Neural cell (in vitro differentiated cells): ENCODE data around the gene TTLL1. TPM values are rescaled to one million over a fixed set of nuclear protein-coding genes. Genes with fewer than 3 reads are reported as not detected.

Source experiments
- H2AFZ ChIP-seq: fragments of 200-600, 300-800 bp; sonication (generic), shearing (Covaris generic); 2 replicates; pipeline ENCODE4 v1.6.0; 2014; ENCODE audit warnings: low read depth, mild to moderate bottlenecking, antibody characterized with exemption, low read length, moderate library complexity
- H3F3A ChIP-seq: fragments of 200-600 bp; shearing (Covaris generic); 2 replicates; pipeline ENCODE4 v1.6.1; 2016; ENCODE audit warnings: mild to moderate bottlenecking, moderate library complexity, mixed read lengths, antibody characterized with exemption, low read length; ENCODE audit not compliant: insufficient read depth, poor library complexity, severe bottlenecking
- H3K27ac ChIP-seq: fragments of 200-600, 300-800 bp; sonication (generic), shearing (Covaris generic); 2 replicates; pipeline ENCODE4 v1.5.1; 2014; ENCODE audit warnings: mild to moderate bottlenecking, low read length, moderate library complexity
- H3K27me3 ChIP-seq: fragments of 300-800, 200-600 bp; sonication (generic), shearing (Covaris generic); 2 replicates; pipeline ENCODE4 v1.6.0; 2014; ENCODE audit warnings: mild to moderate bottlenecking, low read depth, low read length, moderate library complexity; ENCODE audit not compliant: insufficient read depth
- H3K36me3 ChIP-seq: fragments of 300-800, 200-600 bp; sonication (generic), shearing (Covaris generic); 2 replicates; pipeline ENCODE4 v1.5.1; 2014; ENCODE audit warnings: mild to moderate bottlenecking, antibody characterized with exemption, low read length, moderate library complexity; ENCODE audit not compliant: insufficient read depth
- H3K4me2 ChIP-seq: fragments of 300-800, 200-600 bp; sonication (generic), shearing (Covaris generic); 2 replicates; pipeline ENCODE4 v1.6.0; 2014; ENCODE audit warnings: mild to moderate bottlenecking, low read length
- H3K4me3 ChIP-seq: fragments of 300-800, 200-600 bp; sonication (generic), shearing (Covaris generic); 2 replicates; pipeline ENCODE4 v1.5.1; 2014; ENCODE audit warnings: mild to moderate bottlenecking, low read length, moderate library complexity
- H3K79me2 ChIP-seq: fragments of 200-600 bp; shearing (Covaris generic); replicated peaks from 2 replicates; pipeline ENCODE4 v1.6.0; 2014; ENCODE audit warnings: mild to moderate bottlenecking, low read length, moderate library complexity; ENCODE audit not compliant: insufficient read depth
- H3K9ac ChIP-seq: fragments of 300-800, 200-600 bp; sonication (generic), shearing (Covaris generic); 2 replicates; pipeline ENCODE4 v1.6.1; 2016; ENCODE audit warnings: mild to moderate bottlenecking, low read length, mixed read lengths
- H3K9me2 ChIP-seq: fragments of 200-600 bp; shearing (Covaris generic); 2 replicates; pipeline ENCODE4 v1.6.1; 2016; ENCODE audit warnings: mild to moderate bottlenecking, low read length, mixed read lengths; ENCODE audit not compliant: insufficient read depth
- H3K9me3 ChIP-seq: fragments of 200-600, 300-800 bp; sonication (generic), shearing (Covaris generic); 2 replicates; pipeline ENCODE4 v1.6.1; 2016; ENCODE audit warnings: mild to moderate bottlenecking, mixed run types, low read length, moderate library complexity, mixed read lengths
- H4K20me1 ChIP-seq: fragments of 200-600 bp; shearing (Covaris generic); 2 replicates; pipeline ENCODE4 v1.6.1; 2016; ENCODE audit warnings: mild to moderate bottlenecking, mixed run types; ENCODE audit not compliant: insufficient read depth
- CTCF ChIP-seq: fragments of 450-650 bp; IDR thresholded peaks from 2 replicates; pipeline ENCODE4 v1.5.1; 2014; ENCODE audit warnings: antibody characterized with exemption, mild to moderate bottlenecking, moderate library complexity; ENCODE audit not compliant: poor library complexity, severe bottlenecking
- EP300 ChIP-seq: fragments of 450-650 bp; conservative IDR thresholded peaks from 2 replicates; pipeline ENCODE4 v1.6.1; 2014; ENCODE audit warnings: antibody characterized with exemption, mild to moderate bottlenecking, moderate library complexity; ENCODE audit not compliant: poor library complexity, severe bottlenecking
- EZH2 ChIP-seq: fragments of 200-600, 300-800 bp; shearing (Covaris generic), sonication (generic); IDR thresholded peaks from 2 replicates; pipeline ENCODE4 v1.6.1; 2014; ENCODE audit warnings: antibody characterized with exemption, low read length, borderline replicate concordance, mild to moderate bottlenecking; ENCODE audit not compliant: insufficient read depth, poor library complexity, severe bottlenecking
- MXI1 ChIP-seq: fragments of 450-650 bp; conservative IDR thresholded peaks from 2 replicates; pipeline ENCODE4 v1.6.1; 2014; ENCODE audit warnings: antibody characterized with exemption, mild to moderate bottlenecking; ENCODE audit not compliant: poor library complexity, severe bottlenecking
- POLR2AphosphoS5 ChIP-seq: IDR thresholded peaks from 2 replicates; pipeline ENCODE4 v1.6.1; 2012
- RAD21 ChIP-seq: fragments of 450-650 bp; conservative IDR thresholded peaks from 2 replicates; pipeline ENCODE4 v1.6.1; 2014; ENCODE audit warnings: antibody characterized with exemption, mild to moderate bottlenecking, moderate library complexity
- SMC3 ChIP-seq: fragments of 450-650 bp; conservative IDR thresholded peaks from 2 replicates; pipeline ENCODE4 v1.6.1; 2014; ENCODE audit warnings: antibody characterized with exemption, mild to moderate bottlenecking, moderate library complexity; ENCODE audit not compliant: poor library complexity
- TAF1 ChIP-seq: IDR thresholded peaks from 2 replicates; pipeline ENCODE4 v1.6.1; 2012; ENCODE audit warnings: low read depth
- polyA plus RNA-seq: library from polyadenylated mRNA; depleted of rRNA; stranded (reverse); fragments of >200 nt; gene quantifications from 2 replicates; pipeline ENCODE4 v1.2.3, GENCODE V29; 2014
- TF ChIP-seq, protein P1 (sequence below): IDR thresholded peaks from 2 replicates; pipeline ENCODE4 v1.6.1; 2012; ENCODE audit warnings: borderline replicate concordance

The TTLL1 gene
- polyA plus RNA-seq, 1 donor from 2014 or later, result 36.3 TPM

DNA sequence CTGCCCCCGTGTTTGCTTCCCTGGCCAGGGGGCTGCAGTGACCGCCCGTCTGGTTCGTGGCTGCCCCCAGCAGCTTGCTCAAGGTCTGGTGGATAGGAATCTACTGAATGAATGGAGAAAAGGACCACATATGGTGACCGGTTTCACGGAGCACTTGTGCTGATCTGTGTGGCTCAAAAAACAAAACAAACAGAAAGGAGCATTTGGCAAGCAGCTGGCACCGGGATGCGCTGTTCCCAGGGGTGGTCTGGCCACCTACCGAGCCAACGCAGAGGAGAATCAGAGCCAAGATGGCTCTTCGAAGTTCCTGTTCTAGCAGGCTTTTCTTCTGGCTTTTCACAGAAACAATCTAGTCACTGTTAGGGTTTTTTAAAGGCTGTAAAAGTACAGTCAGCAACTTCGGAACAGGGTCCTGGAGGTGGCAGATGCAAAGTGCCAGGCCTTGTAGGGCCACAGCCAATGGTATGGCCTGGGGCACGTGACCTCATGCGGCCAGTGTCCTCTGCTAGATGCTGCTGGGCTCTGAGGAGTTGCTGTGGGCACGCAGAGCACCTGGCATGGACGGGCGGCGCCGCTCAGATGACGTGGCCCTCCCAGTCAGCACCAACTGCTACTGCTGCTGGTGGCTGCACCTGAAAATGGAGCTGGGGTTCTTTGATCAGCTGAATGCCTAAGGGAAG is 47.0 kb downstream of the TTLL1 start:
- H3K27me3 ChIP-seq, result no peaks in the 10 kb centered on the region
- H2AFZ ChIP-seq, result no peak overlapping the region
- no peaks in the 10 kb centered on the region for H4K20me1 ChIP-seq
- H3K9me3 ChIP-seq, result no peaks in the 10 kb centered on the region
- TF ChIP-seq CTCF (no peak), SMC3 (no peak), EZH2 (no peak), POLR2AphosphoS5 (no peak), RAD21 (no peak), EP300 (no peak), MXI1 (no peak)
- TF ChIP-seq, protein P1, sequence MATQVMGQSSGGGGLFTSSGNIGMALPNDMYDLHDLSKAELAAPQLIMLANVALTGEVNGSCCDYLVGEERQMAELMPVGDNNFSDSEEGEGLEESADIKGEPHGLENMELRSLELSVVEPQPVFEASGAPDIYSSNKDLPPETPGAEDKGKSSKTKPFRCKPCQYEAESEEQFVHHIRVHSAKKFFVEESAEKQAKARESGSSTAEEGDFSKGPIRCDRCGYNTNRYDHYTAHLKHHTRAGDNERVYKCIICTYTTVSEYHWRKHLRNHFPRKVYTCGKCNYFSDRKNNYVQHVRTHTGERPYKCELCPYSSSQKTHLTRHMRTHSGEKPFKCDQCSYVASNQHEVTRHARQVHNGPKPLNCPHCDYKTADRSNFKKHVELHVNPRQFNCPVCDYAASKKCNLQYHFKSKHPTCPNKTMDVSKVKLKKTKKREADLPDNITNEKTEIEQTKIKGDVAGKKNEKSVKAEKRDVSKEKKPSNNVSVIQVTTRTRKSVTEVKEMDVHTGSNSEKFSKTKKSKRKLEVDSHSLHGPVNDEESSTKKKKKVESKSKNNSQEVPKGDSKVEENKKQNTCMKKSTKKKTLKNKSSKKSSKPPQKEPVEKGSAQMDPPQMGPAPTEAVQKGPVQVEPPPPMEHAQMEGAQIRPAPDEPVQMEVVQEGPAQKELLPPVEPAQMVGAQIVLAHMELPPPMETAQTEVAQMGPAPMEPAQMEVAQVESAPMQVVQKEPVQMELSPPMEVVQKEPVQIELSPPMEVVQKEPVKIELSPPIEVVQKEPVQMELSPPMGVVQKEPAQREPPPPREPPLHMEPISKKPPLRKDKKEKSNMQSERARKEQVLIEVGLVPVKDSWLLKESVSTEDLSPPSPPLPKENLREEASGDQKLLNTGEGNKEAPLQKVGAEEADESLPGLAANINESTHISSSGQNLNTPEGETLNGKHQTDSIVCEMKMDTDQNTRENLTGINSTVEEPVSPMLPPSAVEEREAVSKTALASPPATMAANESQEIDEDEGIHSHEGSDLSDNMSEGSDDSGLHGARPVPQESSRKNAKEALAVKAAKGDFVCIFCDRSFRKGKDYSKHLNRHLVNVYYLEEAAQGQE, result no peak
- no peak overlapping the region for H3K9ac ChIP-seq
- no peaks in the 10 kb centered on the region for H3K79me2 ChIP-seq
- H3K36me3 ChIP-seq, result no peaks in the 10 kb centered on the region
- no peaks in the 10 kb centered on the region for H3F3A ChIP-seq
- no peak overlapping the region for H3K27ac ChIP-seq
- H3K9me2 ChIP-seq, result no peaks in the 10 kb centered on the region
- H3K4me3 ChIP-seq, result no peak overlapping the region
- no peak overlapping the region for H3K4me2 ChIP-seq

DNA sequence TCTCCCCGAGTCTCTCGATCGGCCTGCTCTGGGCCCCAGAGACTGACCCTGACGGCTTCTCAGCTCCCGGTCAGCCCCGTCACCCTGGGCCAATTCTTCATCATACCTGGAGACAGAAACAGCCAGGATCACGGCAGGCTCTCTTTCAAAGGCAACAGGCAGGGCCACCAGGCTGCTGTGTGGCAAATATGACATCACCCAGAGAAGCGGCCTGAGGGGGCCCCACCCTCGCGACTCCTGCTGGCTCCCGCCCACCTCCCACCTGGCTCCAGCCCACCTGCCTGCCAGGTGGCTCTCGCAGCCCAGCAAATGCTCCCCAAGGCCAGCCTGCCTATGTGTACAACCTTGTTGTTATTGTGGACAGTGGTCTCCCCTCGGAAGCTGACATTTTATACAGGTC is 49.4 kb downstream of the TTLL1 start:
- H3K36me3 ChIP-seq, result no peaks in the 10 kb centered on the region
- no peaks in the 10 kb centered on the region for H3K9me2 ChIP-seq
- H3K9ac ChIP-seq, result no peak overlapping the region
- H2AFZ ChIP-seq, result no peak overlapping the region
- no peaks in the 10 kb centered on the region for H3K79me2 ChIP-seq
- H3K9me3 ChIP-seq, result no peaks in the 10 kb centered on the region
- no peaks in the 10 kb centered on the region for H3F3A ChIP-seq
- H3K27ac ChIP-seq, result no peak overlapping the region
- no peaks in the 10 kb centered on the region for H3K27me3 ChIP-seq
- no peak overlapping the region for H3K4me2 ChIP-seq
- H3K4me3 ChIP-seq, result no peak overlapping the region
- TF ChIP-seq, protein P1, result no peak
- TF ChIP-seq EP300 (no peak), MXI1 (no peak), POLR2AphosphoS5 (no peak), RAD21 (no peak), SMC3 (no peak), CTCF (no peak), TAF1 (no peak), EZH2 (no peak)
- H4K20me1 ChIP-seq, result no peaks in the 10 kb centered on the region
